Peyer's patch (tissue), 4 donors: ENCODE data around the gene SIK2.

Experiments
- CTCF ChIP-seq, 6 experiments: fragments of 450-650 bp in 4 of 6; fragments of 200-600 bp in 2 of 6; sonication (generic) in 1 of 6; IDR thresholded peaks; one replicate each; pipeline ENCODE4 v1.5.1; 2017 to 2019; ENCODE audit warnings: antibody characterized with exemption in 6 of 6, mild to moderate bottlenecking in 3 of 6, moderate library complexity in 1 of 6
- POLR2A ChIP-seq, 2 donors: fragments of 450-650 bp; IDR thresholded peaks; one replicate each; pipeline ENCODE4 v1.5.1; 2017; ENCODE audit warnings: antibody characterized with exemption in 2 of 2, mild to moderate bottlenecking in 2 of 2, moderate library complexity in 2 of 2

GRCh38 chr11:111589114-111589513 is 13.1 kb upstream of the SIK2 start:
- no peak for TF ChIP-seq CTCF (IDR thresholded peaks at IDR 0.05)
- TF ChIP-seq POLR2A (IDR thresholded peaks at IDR 0.05): no peak
